H9 (cell line): Measurements from ENCODE around the gene MRC2. TPM values are rescaled to one million over a fixed set of nuclear protein-coding genes. Genes with fewer than 3 reads are reported as not detected.

Source experiments
- DNase-seq: peaks from one replicate; pipeline ENCODE4 v3.0.0-alpha.2; 2017
- H2AFZ ChIP-seq: one replicate; pipeline ENCODE4 v1.6.1; 2013; ENCODE audit warnings: mild to moderate bottlenecking, low read length, control low read depth, moderate library complexity
- H2AK5ac ChIP-seq: 2 replicates; pipeline ENCODE4 v1.6.1; 2013; ENCODE audit warnings: low read length, control low read depth, mixed read lengths; ENCODE audit not compliant: insufficient read length
- H2BK120ac ChIP-seq: one replicate; pipeline ENCODE4 v1.6.1; 2013; ENCODE audit warnings: low read depth, mild to moderate bottlenecking, low read length, control low read depth, inconsistent platforms; ENCODE audit not compliant: poor library complexity, severe bottlenecking
- H2BK12ac ChIP-seq: 2 replicates; pipeline ENCODE4 v1.6.1; 2013; ENCODE audit warnings: low read length, control low read depth, mixed read lengths, low read depth; ENCODE audit not compliant: insufficient read length
- H2BK15ac ChIP-seq: 2 replicates; pipeline ENCODE4 v1.6.1; 2013; ENCODE audit warnings: low read depth, low read length, control low read depth
- H2BK20ac ChIP-seq: one replicate; pipeline ENCODE4 v1.6.1; 2013; ENCODE audit warnings: low read depth, mild to moderate bottlenecking, low read length, control low read depth, inconsistent platforms; ENCODE audit not compliant: poor library complexity, severe bottlenecking
- H2BK5ac ChIP-seq: 2 replicates; pipeline ENCODE4 v1.6.1; 2013; ENCODE audit warnings: low read length, control low read depth, mixed read lengths; ENCODE audit not compliant: insufficient read length
- H3K14ac ChIP-seq: 2 replicates; pipeline ENCODE4 v1.6.1; 2013; ENCODE audit warnings: low read length, control low read depth; ENCODE audit not compliant: insufficient read depth
- H3K18ac ChIP-seq: 2 replicates; pipeline ENCODE4 v1.6.1; 2013; ENCODE audit warnings: low read depth, mild to moderate bottlenecking, mixed read lengths, low read length, control low read depth; ENCODE audit not compliant: insufficient read length
- H3K23ac ChIP-seq: 2 replicates; pipeline ENCODE4 v1.6.1; 2013; ENCODE audit warnings: low read length, control low read depth, mixed read lengths, low read depth; ENCODE audit not compliant: insufficient read length
- H3K23me2 ChIP-seq: 2 replicates; pipeline ENCODE4 v1.6.1; 2013; ENCODE audit warnings: low read depth, mild to moderate bottlenecking, mixed read lengths, low read length, control low read depth; ENCODE audit not compliant: insufficient read length, poor library complexity, severe bottlenecking
- H3K27ac ChIP-seq: 2 replicates; pipeline ENCODE4 v1.5.1; 2013; ENCODE audit warnings: low read length, control low read depth, mixed read lengths, low read depth; ENCODE audit not compliant: insufficient read length
- H3K27me3 ChIP-seq: 2 replicates; pipeline ENCODE4 v1.6.1; 2013; ENCODE audit warnings: low read length, control low read depth, inconsistent platforms; ENCODE audit not compliant: insufficient read depth
- H3K4ac ChIP-seq: 2 replicates; pipeline ENCODE4 v1.6.1; 2013; ENCODE audit warnings: low read depth, mild to moderate bottlenecking, control low read depth, inconsistent platforms, low read length, moderate library complexity
- H3K4me1 ChIP-seq: 2 replicates; pipeline ENCODE4 v1.6.1; 2013; ENCODE audit warnings: low read length, control low read depth, inconsistent platforms; ENCODE audit not compliant: insufficient read depth
- H3K4me2 ChIP-seq: 2 replicates; pipeline ENCODE4 v1.6.1; 2013; ENCODE audit warnings: low read length, control low read depth, mixed read lengths; ENCODE audit not compliant: insufficient read length, insufficient read depth
- H3K56ac ChIP-seq: 2 replicates; pipeline ENCODE4 v1.6.1; 2013; ENCODE audit warnings: low read depth, mild to moderate bottlenecking, mixed read lengths, low read length, control low read depth; ENCODE audit not compliant: insufficient read length
- H3K79me1 ChIP-seq: 2 replicates; pipeline ENCODE4 v1.6.1; 2013; ENCODE audit warnings: low read depth, mild to moderate bottlenecking, moderate library complexity, low read length, control low read depth, inconsistent platforms; ENCODE audit not compliant: insufficient read depth, poor library complexity, severe bottlenecking
- H3K79me2 ChIP-seq: 2 replicates; pipeline ENCODE4 v1.6.1; 2013; ENCODE audit warnings: low read length, control low read depth, inconsistent platforms; ENCODE audit not compliant: insufficient read depth
- H3K9ac ChIP-seq: 2 replicates; pipeline ENCODE4 v1.6.1; 2013; ENCODE audit warnings: low read length, control low read depth, mixed read lengths; ENCODE audit not compliant: insufficient read length; ENCODE audit errors: extremely low read depth
- H3K9me3 ChIP-seq: one replicate; pipeline ENCODE4 v1.6.1; 2013; ENCODE audit warnings: low read depth, low read length, inconsistent platforms; ENCODE audit not compliant: control insufficient read depth
- H3T11ph ChIP-seq: one replicate; pipeline ENCODE4 v1.6.1; 2013; ENCODE audit warnings: mild to moderate bottlenecking, low read length, control low read depth, inconsistent platforms
- H4K20me1 ChIP-seq: one replicate; pipeline ENCODE4 v1.6.1; 2013; ENCODE audit not compliant: control insufficient read depth, insufficient read length, insufficient read depth
- H4K5ac ChIP-seq: 2 replicates; pipeline ENCODE4 v1.6.1; 2013; ENCODE audit warnings: low read depth, mild to moderate bottlenecking, mixed read lengths, low read length, control low read depth; ENCODE audit not compliant: insufficient read length
- H4K8ac ChIP-seq: replicated peaks from 2 replicates; pipeline ENCODE4 v1.6.1; 2013; ENCODE audit warnings: low read length, control low read depth, mixed read lengths, low read depth; ENCODE audit not compliant: insufficient read length
- H4K91ac ChIP-seq: 2 replicates; pipeline ENCODE4 v1.6.1; 2013; ENCODE audit warnings: low read depth, mild to moderate bottlenecking, moderate library complexity, mixed read lengths, low read length, control low read depth; ENCODE audit not compliant: insufficient read length
- H3K27ac Mint-ChIP-seq, 3 experiments: 2 replicates in 2 of 3; 3 replicates in 1 of 3; pipeline ENCODE4 v1.8.0; 2020 to 2021; ENCODE audit warnings: mixed read lengths in 3 of 3, mild to moderate bottlenecking in 1 of 3, moderate library complexity in 1 of 3
- H3K27me3 Mint-ChIP-seq: 2 replicates; pipeline ENCODE4 v1.8.0; 2021; ENCODE audit warnings: low read depth, mild to moderate bottlenecking, moderate library complexity, mixed read lengths
- H3K36me3 Mint-ChIP-seq, 3 experiments: 2 replicates in 2 of 3; 3 replicates in 1 of 3; pipeline ENCODE4 v1.8.0; 2020 to 2021; ENCODE audit warnings: low read depth in 3 of 3, mixed read lengths in 3 of 3; ENCODE audit not compliant: insufficient read depth in 1 of 3
- H3K4me1 Mint-ChIP-seq, 2 experiments: 2 replicates each; pipeline ENCODE4 v1.8.0; 2020; ENCODE audit warnings: mixed read lengths in 2 of 2
- H3K4me3 Mint-ChIP-seq, 2 experiments: 2 replicates in 1 of 2; 3 replicates in 1 of 2; pipeline ENCODE4 v1.8.0; 2020 to 2021; ENCODE audit warnings: mild to moderate bottlenecking in 2 of 2, mixed read lengths in 2 of 2, moderate library complexity in 1 of 2
- H3K9me3 Mint-ChIP-seq, 2 experiments: 2 replicates in 1 of 2; 3 replicates in 1 of 2; pipeline ENCODE4 v1.8.0; 2020; ENCODE audit warnings: mild to moderate bottlenecking in 2 of 2, mixed read lengths in 2 of 2, moderate library complexity in 1 of 2
- WGBS: extraction: QIAGEN DNeasy Blood & Tissue Kit; methylation state at CpG from one replicate; pipeline ENCODE4 v1.1.7; 2013; ENCODE audit warnings: missing lambda C conversion rate, low lambda C conversion rate, mixed read lengths; ENCODE audit not compliant: insufficient read length; ENCODE audit errors: extremely low coverage; 5-methylcytosine and 5-hydroxymethylcytosine counted together
- total RNA-seq: library from RNA; stranded (reverse); gene quantifications from 2 replicates; pipeline ENCODE4 v1.2.1, GENCODE V29; 2021
- TF ChIP-seq, protein P1 (sequence below): fragments of 200-600 bp; sonication (generic); conservative IDR thresholded peaks from 3 replicates; pipeline ENCODE4 v1.8.0; 2021; ENCODE audit warnings: antibody characterized with exemption, mild to moderate bottlenecking

MRC2 gene
- total RNA-seq, 1 experiment from 2014 or later = 18.7 TPM

DNA sequence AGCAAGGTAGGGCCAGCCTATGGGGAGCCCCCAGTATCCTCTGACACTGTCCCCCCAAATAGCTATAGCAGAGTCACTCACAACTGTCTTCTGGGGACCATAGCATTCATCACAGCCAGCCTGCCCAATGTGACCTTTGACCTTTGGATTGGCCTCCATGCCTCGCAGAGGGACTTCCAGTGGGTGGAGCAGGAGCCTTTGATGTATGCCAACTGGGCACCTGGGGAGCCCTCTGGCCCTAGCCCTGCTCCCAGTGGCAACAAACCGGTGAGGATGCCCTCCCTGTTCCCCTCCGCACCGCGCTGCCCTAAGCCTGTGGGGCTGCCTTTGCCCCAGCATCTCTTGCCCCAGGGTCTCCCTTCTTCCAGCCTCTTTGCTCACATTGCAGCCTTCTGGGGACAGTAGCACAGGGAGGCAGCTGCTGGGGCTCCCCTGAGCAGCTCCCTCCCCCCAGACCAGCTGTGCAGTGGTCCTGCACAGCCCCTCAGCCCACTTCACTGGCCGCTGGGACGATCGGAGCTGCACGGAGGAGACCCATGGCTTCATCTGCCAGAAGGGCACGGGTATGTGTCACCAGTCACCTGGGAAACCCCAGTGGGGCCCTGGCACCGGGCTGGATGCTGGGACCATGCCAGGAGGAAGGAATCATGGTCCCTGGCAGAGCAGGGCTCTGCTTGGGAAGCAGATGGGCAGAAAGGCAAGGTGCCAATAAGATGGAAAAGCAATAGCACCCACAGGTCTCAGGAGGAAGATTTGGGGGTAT lies 61.1 kb downstream of the MRC2 start:
- Histone ChIP-seq H2BK5ac (no peak overlapping the region), H3K79me1 (no peaks in the 10 kb centered on the region), H4K5ac (no peak overlapping the region), H3K18ac (no peak overlapping the region), H2AK5ac (no peak overlapping the region), H3K9ac (no peak overlapping the region), H2BK120ac (no peak overlapping the region), H3K23me2 (no peaks in the 10 kb centered on the region), H3K4ac (no peak overlapping the region), H2AFZ (no peak overlapping the region), H3T11ph (no peak overlapping the region), H3K56ac (no peak overlapping the region), H2BK15ac (no peak overlapping the region), H3K14ac (no peak overlapping the region), H2BK20ac (no peak overlapping the region), H3K4me2 (no peak overlapping the region), H3K79me2 (no peaks in the 10 kb centered on the region), H3K23ac (no peak overlapping the region), H3K9me3 (no peaks in the 10 kb centered on the region), H2BK12ac (no peak overlapping the region), H3K27ac (no peak overlapping the region), H3K27me3 (no peaks in the 10 kb centered on the region), H4K91ac (no peak overlapping the region), H4K20me1 (peaks cover 2% of the 10 kb centered on the region), H4K8ac (no peak overlapping the region), H3K4me1 (no peaks in the 10 kb centered on the region)
- Mint-ChIP-seq H3K36me3 (peaks cover 16 to 23% (median 19%) of the 10 kb centered on the region in 3 experiments), H3K4me1 (peaks cover 0 to 6% of the 10 kb centered on the region in 2 experiments; a peak in 2 of 4 replicates), H3K4me3 (no peak overlapping the region), H3K27ac (no peak overlapping the region; a peak in 1 of 7 replicates), H3K27me3 (no peaks in the 10 kb centered on the region), H3K9me3 (peaks cover 3% of the 10 kb centered on the region in 2 experiments; a peak in 1 of 5 replicates)
- TF ChIP-seq, protein P1, sequence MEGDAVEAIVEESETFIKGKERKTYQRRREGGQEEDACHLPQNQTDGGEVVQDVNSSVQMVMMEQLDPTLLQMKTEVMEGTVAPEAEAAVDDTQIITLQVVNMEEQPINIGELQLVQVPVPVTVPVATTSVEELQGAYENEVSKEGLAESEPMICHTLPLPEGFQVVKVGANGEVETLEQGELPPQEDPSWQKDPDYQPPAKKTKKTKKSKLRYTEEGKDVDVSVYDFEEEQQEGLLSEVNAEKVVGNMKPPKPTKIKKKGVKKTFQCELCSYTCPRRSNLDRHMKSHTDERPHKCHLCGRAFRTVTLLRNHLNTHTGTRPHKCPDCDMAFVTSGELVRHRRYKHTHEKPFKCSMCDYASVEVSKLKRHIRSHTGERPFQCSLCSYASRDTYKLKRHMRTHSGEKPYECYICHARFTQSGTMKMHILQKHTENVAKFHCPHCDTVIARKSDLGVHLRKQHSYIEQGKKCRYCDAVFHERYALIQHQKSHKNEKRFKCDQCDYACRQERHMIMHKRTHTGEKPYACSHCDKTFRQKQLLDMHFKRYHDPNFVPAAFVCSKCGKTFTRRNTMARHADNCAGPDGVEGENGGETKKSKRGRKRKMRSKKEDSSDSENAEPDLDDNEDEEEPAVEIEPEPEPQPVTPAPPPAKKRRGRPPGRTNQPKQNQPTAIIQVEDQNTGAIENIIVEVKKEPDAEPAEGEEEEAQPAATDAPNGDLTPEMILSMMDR = no peak
- WGBS = no CpG with 5 or more reads among the region's 11 CpGs
- DNase-seq = no peak
